T-cell (primary cell): ENCODE data around the gene LIX1. TPM values are rescaled to one million over a fixed set of nuclear protein-coding genes. Genes with fewer than 3 reads are reported as not detected.

Source experiments
- ATAC-seq, 4 experiments: fragments of 200-7000 bp in 3 of 4; fragments of 150-1000 bp in 1 of 4; cut with Tn5 transposase; replicated peaks in 1 of 4; 1 replicate in 3 of 4; 2 replicates in 1 of 4; pipeline ENCODE4 v1.10.0; 2021; ENCODE audit warnings: moderate library complexity in 3 of 4, mild to moderate bottlenecking in 2 of 4, moderate number of reproducible peaks in 1 of 4
- CTCF ChIA-PET, 2 donors: fragments of 300-600 bp; sonication (Branson Sonifier 250); formaldehyde crosslinking; loops; one replicate each; lab custom pipeline; 2022; ENCODE audit warnings: antibody characterized with exemption in 2 of 2; lab: Charles Lee
- POLR2A ChIA-PET, 2 donors: fragments of 300-600 bp; sonication (Branson Sonifier 250); formaldehyde crosslinking; loops; one replicate each; lab custom pipeline; 2022; ENCODE audit warnings: antibody characterized with exemption in 2 of 2; lab: Charles Lee
- DNase-seq, 35 experiments: peaks; one replicate each; pipeline versions ENCODE4 v3.0.0 to v3.0.0-alpha.2; 2013 to 2023
- H3K27ac ChIP-seq: one replicate; pipeline ENCODE4 v1.5.1; 2013; ENCODE audit warnings: low read length
- H3K27me3 ChIP-seq, 2 experiments: replicated peaks in 1 of 2; 1 replicate in 1 of 2; 2 replicates in 1 of 2; pipeline versions ENCODE4 v1.6.1 to v1.7.0; 2013; ENCODE audit warnings: low read length in 1 of 2, mixed read lengths in 1 of 2; ENCODE audit not compliant: control insufficient read depth in 2 of 2, insufficient read depth in 2 of 2; ENCODE audit errors: extremely low read depth in 1 of 2
- H3K36me3 ChIP-seq, 2 donors: 1 replicate in 1 of 2; 2 replicates in 1 of 2; pipeline versions ENCODE4 v1.6.1 to v1.7.0; 2013; ENCODE audit warnings: low read length in 1 of 2; ENCODE audit not compliant: control insufficient read depth in 2 of 2, insufficient read depth in 1 of 2; ENCODE audit errors: extremely low read depth in 1 of 2
- H3K4me1 ChIP-seq, 2 experiments: 1 replicate in 1 of 2; 2 replicates in 1 of 2; pipeline versions ENCODE4 v1.6.1 to v1.7.0; 2013; ENCODE audit warnings: low read length in 2 of 2, mixed read lengths in 1 of 2; ENCODE audit not compliant: insufficient read depth in 2 of 2, control insufficient read depth in 1 of 2; ENCODE audit errors: extremely low read depth in 1 of 2
- H3K4me3 ChIP-seq, 2 donors: 1 replicate in 1 of 2; 2 replicates in 1 of 2; pipeline versions ENCODE4 v1.5.1 to v1.7.0; 2013; ENCODE audit warnings: mild to moderate bottlenecking in 2 of 2, low read length in 1 of 2, moderate library complexity in 1 of 2; ENCODE audit not compliant: control insufficient read depth in 1 of 2; ENCODE audit errors: extremely low read depth in 1 of 2
- H3K9me3 ChIP-seq: 2 replicates; pipeline ENCODE4 v1.7.0; 2013
- H3K27ac Mint-ChIP-seq, 2 donors: one replicate each; pipeline ENCODE4 v1.8.0; 2020 to 2021; ENCODE audit warnings: mild to moderate bottlenecking in 2 of 2, mixed read lengths in 2 of 2
- H3K27me3 Mint-ChIP-seq, 2 donors: one replicate each; pipeline ENCODE4 v1.8.0; 2021 to 2022; ENCODE audit warnings: mixed read lengths in 2 of 2
- H3K36me3 Mint-ChIP-seq: one replicate; pipeline ENCODE4 v1.8.0; 2021; ENCODE audit warnings: mixed read lengths
- H3K4me1 Mint-ChIP-seq, 3 donors: one replicate each; pipeline ENCODE4 v1.8.0; 2020 to 2022; ENCODE audit warnings: mixed read lengths in 3 of 3, mild to moderate bottlenecking in 1 of 3
- H3K4me3 Mint-ChIP-seq, 3 donors: one replicate each; pipeline ENCODE4 v1.8.0; 2020 to 2022; ENCODE audit warnings: mild to moderate bottlenecking in 3 of 3, mixed read lengths in 3 of 3, moderate library complexity in 3 of 3
- H3K9me3 Mint-ChIP-seq, 3 donors: one replicate each; pipeline ENCODE4 v1.8.0; 2020 to 2022; ENCODE audit warnings: mixed read lengths in 3 of 3
- WGBS: methylation state at CpG from one replicate; pipeline ENCODE4 v1.1.5; 2013; ENCODE audit warnings: missing lambda C conversion rate; ENCODE audit not compliant: insufficient coverage; 5-methylcytosine and 5-hydroxymethylcytosine counted together
- total RNA-seq, 35 experiments: library from RNA in 6 of 35; stranded (reverse) in 6 of 35; fragments of 120-200 nt in 1 of 35; gene quantifications; one replicate each; pipeline versions ENCODE4 v1.2.1 to v1.2.4 and lab custom pipeline; 2013 to 2026

LIX1 gene
- total RNA-seq, 5 donors from 2014 or later (not counting 1 experiment from before 2014, with no cell fraction given) = not detected

DNA sequence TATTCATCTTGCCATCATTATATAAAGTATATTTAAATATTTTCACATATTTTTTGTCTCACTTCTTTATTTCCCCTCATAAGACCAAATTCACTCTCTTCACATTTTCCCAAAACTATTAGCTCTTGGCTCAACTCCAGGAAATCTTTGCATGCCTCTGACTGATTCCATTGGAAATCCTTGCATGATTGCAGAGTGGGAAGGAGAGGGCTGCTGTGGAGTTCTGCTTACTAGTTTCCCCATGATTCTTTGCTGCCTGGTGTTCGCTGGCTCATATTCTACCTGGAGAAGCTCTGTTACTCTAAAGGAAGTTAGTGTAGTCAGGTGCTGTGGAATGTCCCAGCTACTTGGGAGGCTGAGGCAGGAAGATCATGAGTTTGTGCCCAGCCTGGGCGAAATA, 41.9 kb downstream of the LIX1 start:
- no peak for ATAC-seq
- no peaks in the 10 kb centered on the region for H3K27me3 ChIP-seq
- H3K4me3 ChIP-seq = no peak overlapping the region
- H3K9me3 Mint-ChIP-seq = no peaks in the 10 kb centered on the region
- H3K4me3 Mint-ChIP-seq = no peak overlapping the region
- no peaks in the 10 kb centered on the region for H3K4me1 ChIP-seq
- 100% methylated on average over 1 of the region's 2 CpGs for WGBS
- peaks cover 0 to under 1% (median 0%) of the 10 kb centered on the region in 3 donors for H3K4me1 Mint-ChIP-seq
- no peaks in the 10 kb centered on the region for H3K9me3 ChIP-seq
- H3K36me3 ChIP-seq = no peaks in the 10 kb centered on the region
- DNase-seq = no peak
- POLR2A ChIA-PET = no interaction called here
- H3K36me3 Mint-ChIP-seq = no peaks in the 10 kb centered on the region
- no peak overlapping the region for H3K27ac ChIP-seq
- CTCF ChIA-PET = interaction anchor here in 1 of 2 donors (0.6 kb wide), 2 partner anchors 18 to 1895 kb away, joined by 4 read pairs; no protein-coding TSS in a partner anchor
- H3K27me3 Mint-ChIP-seq = peaks cover 6 to 7% of the 10 kb centered on the region in 2 donors
- H3K27ac Mint-ChIP-seq = no peak overlapping the region

DNA sequence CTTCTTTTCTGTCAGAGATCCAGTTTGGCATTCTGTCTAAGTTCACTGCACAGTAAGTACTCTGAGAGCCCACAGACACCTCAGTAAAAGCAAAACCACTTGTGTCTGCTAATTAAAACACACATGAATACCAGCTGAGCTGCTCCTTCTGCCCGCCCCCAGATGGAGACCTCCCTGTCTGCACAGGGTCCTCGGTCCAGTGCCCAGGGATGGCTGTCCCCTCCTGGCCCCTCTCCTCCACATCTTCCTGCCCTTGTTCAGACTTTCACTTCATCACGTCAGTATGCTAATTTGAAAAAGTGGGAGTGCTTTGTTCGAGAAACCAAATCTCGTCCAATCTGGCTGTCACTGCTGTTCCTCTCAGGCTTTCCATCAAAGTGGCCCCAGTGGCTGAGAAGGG, 43.5 kb downstream of the LIX1 start:
- ChIA-PET CTCF (no interaction called here), POLR2A (no interaction called here)
- DNase-seq = no peak
- Mint-ChIP-seq H3K27me3 (peaks cover 6 to 7% of the 10 kb centered on the region in 2 donors), H3K36me3 (no peaks in the 10 kb centered on the region), H3K4me1 (peaks cover 5 to 8% (median 8%) of the 10 kb centered on the region in 3 donors), H3K9me3 (no peaks in the 10 kb centered on the region), H3K27ac (no peak overlapping the region), H3K4me3 (no peak overlapping the region)
- no peak overlapping the region for H3K27ac ChIP-seq
- WGBS = no CpG with 5 or more reads among the region's 5 CpGs
- H3K4me3 ChIP-seq = no peak overlapping the region
- ATAC-seq = no peak
- H3K4me1 ChIP-seq = no peaks in the 10 kb centered on the region
- no peaks in the 10 kb centered on the region for H3K27me3 ChIP-seq
- no peaks in the 10 kb centered on the region for H3K36me3 ChIP-seq
- no peaks in the 10 kb centered on the region for H3K9me3 ChIP-seq

DNA sequence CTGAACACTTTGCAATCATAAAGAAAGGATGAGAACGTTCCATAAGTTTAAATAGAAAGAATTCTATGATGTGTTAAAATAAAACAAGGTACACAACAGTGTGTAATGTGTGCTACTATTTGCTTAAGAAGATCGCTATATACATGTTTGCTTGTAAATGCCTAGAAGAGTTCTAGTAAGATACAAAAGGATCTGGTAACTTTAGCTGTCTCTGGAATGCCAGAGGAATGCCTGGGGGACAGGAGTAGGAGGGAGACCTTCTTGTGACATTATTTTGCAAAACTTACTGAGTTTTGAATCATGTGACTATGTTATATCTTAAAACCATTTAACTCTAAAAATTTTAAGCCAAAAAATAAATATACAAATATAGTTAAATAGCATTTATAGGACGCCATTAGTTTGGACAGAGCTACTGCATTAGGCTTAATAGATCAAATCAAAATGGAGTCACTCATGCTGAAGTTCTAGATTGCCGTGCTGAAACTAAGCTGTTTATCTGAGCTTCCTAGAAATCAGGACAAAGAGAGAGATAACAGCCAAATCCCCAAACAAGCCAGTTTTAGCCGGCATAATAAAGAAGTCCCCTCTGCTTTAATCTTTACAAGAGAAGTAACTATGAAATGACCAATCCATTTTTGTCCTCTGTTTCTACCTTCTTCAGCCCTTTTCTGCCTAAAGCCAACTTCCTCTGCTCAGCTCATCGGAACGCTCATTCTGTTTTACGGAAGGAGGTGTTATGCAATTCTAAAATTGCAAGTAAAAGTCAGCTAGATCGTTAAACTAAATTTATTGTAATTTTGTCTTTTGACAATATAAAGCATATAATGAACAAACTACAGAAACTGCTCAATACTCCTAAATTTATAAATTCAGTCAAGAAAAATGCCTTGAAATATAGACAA, 44.8 kb downstream of the LIX1 start:
- no peak overlapping the region for H3K27ac Mint-ChIP-seq
- no peak overlapping the region for H3K4me3 Mint-ChIP-seq
- no peaks in the 10 kb centered on the region for H3K27me3 ChIP-seq
- H3K9me3 ChIP-seq = no peaks in the 10 kb centered on the region
- ChIA-PET POLR2A (no interaction called here), CTCF (no interaction called here)
- peaks cover 6 to 7% of the 10 kb centered on the region in 2 donors for H3K27me3 Mint-ChIP-seq
- H3K4me1 Mint-ChIP-seq = peaks cover 5 to 8% (median 8%) of the 10 kb centered on the region in 3 donors
- 93% methylated on average over 3 of the region's 9 CpGs for WGBS
- no peak overlapping the region for H3K27ac ChIP-seq
- H3K4me1 ChIP-seq = no peaks in the 10 kb centered on the region
- no peaks in the 10 kb centered on the region for H3K36me3 ChIP-seq
- H3K4me3 ChIP-seq = no peak overlapping the region
- ATAC-seq (no peak), DNase-seq (no peak)
- H3K9me3 Mint-ChIP-seq = no peaks in the 10 kb centered on the region
- no peaks in the 10 kb centered on the region for H3K36me3 Mint-ChIP-seq

GRCh38 chr5:97096846-97097245, 45.6 kb downstream of the LIX1 start:
- no peak overlapping the region for H3K4me3 Mint-ChIP-seq
- H3K4me1 Mint-ChIP-seq = peaks cover 5 to 8% (median 8%) of the 10 kb centered on the region in 3 donors
- Histone ChIP-seq H3K9me3 (no peaks in the 10 kb centered on the region), H3K27me3 (no peaks in the 10 kb centered on the region), H3K27ac (no peak overlapping the region), H3K36me3 (no peaks in the 10 kb centered on the region), H3K4me1 (no peaks in the 10 kb centered on the region), H3K4me3 (no peak overlapping the region)
- H3K27me3 Mint-ChIP-seq = peaks cover 4 to 7% of the 10 kb centered on the region in 2 donors
- ChIA-PET POLR2A (no interaction called here), CTCF (no interaction called here)
- ATAC-seq (no peak), DNase-seq (no peak)
- H3K36me3 Mint-ChIP-seq = no peaks in the 10 kb centered on the region
- no peaks in the 10 kb centered on the region for H3K9me3 Mint-ChIP-seq
- H3K27ac Mint-ChIP-seq = no peak overlapping the region

DNA sequence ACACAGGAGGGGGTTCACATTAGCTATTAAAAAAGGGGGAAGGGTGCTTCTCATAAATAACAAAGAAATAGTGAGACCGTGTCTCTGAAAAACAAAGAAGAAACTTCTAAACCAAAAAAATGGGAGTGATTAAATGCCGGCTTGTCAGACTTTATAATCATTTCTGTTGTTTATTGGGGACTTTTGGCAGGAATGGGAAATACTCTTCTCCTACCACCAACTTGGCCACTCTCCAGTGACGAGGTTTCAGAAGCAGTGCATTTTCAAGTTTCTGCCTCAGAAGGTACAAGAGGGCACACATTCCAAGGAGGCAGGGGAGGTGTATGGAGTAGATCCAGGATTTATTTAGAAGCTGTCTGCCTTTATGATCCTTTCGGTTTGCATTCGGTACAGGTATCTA, 46.2 kb downstream of the LIX1 start:
- H3K27ac ChIP-seq = no peak overlapping the region
- no peak for DNase-seq
- Mint-ChIP-seq H3K4me3 (no peak overlapping the region), H3K4me1 (peaks cover 5 to 8% (median 8%) of the 10 kb centered on the region in 3 donors), H3K9me3 (no peaks in the 10 kb centered on the region), H3K27me3 (peaks cover 4 to 7% of the 10 kb centered on the region in 2 donors), H3K36me3 (no peaks in the 10 kb centered on the region), H3K27ac (no peak overlapping the region)
- no peak overlapping the region for H3K4me3 ChIP-seq
- no peaks in the 10 kb centered on the region for H3K27me3 ChIP-seq
- no peaks in the 10 kb centered on the region for H3K4me1 ChIP-seq
- CTCF ChIA-PET = no interaction called here
- ATAC-seq = no peak
- H3K36me3 ChIP-seq = no peaks in the 10 kb centered on the region
- POLR2A ChIA-PET = no interaction called here
- H3K9me3 ChIP-seq = no peaks in the 10 kb centered on the region
- no CpG with 5 or more reads among the region's 5 CpGs for WGBS

DNA sequence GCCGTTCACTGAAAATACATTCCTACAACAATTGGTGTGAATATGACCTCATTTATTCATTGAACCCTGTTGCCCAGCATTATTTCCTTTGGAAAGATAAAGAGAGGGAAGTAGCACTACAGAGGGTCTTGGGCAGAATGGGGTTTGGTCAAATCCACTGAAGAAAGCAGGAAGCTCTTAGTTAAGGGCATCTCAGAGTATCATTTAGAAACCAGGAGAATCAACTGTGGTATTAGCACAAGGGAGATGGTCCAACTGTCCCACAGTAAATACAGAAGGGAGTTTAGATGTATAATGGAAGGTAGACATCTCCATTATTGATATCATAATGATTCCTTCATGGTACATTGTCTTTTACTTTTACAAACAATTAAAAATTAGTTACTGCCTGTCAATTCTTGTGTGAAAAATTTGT, 47.1 kb downstream of the LIX1 start:
- Histone ChIP-seq H3K27me3 (no peaks in the 10 kb centered on the region), H3K27ac (no peak overlapping the region), H3K4me1 (no peaks in the 10 kb centered on the region), H3K4me3 (no peak overlapping the region), H3K36me3 (no peaks in the 10 kb centered on the region), H3K9me3 (no peaks in the 10 kb centered on the region)
- Mint-ChIP-seq H3K4me3 (no peak overlapping the region), H3K36me3 (no peaks in the 10 kb centered on the region), H3K4me1 (peaks cover 5 to 8% (median 8%) of the 10 kb centered on the region in 3 donors), H3K27me3 (peaks cover 4 to 7% of the 10 kb centered on the region in 2 donors), H3K27ac (no peak overlapping the region), H3K9me3 (no peaks in the 10 kb centered on the region)
- ChIA-PET POLR2A (no interaction called here), CTCF (no interaction called here)
- ATAC-seq = no peak
- WGBS = no CpG with 5 or more reads among the region's 1 CpG
- no peak for DNase-seq
